Upper lobe of left lung (tissue), 4 donors: ENCODE results near the gene NPHP1.

Experiments used
- EP300 ChIP-seq, 4 donors: sonication (generic); formaldehyde crosslinking; IDR thresholded peaks; one replicate each; pipeline ENCODE4 v1.5.1; 2017; ENCODE audit warnings: antibody characterized with exemption in 4 of 4, control low read depth in 2 of 4
- POLR2A ChIP-seq, 4 donors: fragments of 450-650 bp; IDR thresholded peaks; one replicate each; pipeline ENCODE4 v1.5.1; 2016 to 2017; ENCODE audit warnings: antibody characterized with exemption in 4 of 4, mild to moderate bottlenecking in 2 of 4
- TF ChIP-seq, protein P1 (sequence below), 6 experiments: fragments of 450-650 bp in 4 of 6; fragments of 200-600 bp in 2 of 6; sonication (generic) in 2 of 6; IDR thresholded peaks; one replicate each; pipeline ENCODE4 v1.5.1; 2016 to 2019; ENCODE audit warnings: antibody characterized with exemption in 6 of 6

DNA sequence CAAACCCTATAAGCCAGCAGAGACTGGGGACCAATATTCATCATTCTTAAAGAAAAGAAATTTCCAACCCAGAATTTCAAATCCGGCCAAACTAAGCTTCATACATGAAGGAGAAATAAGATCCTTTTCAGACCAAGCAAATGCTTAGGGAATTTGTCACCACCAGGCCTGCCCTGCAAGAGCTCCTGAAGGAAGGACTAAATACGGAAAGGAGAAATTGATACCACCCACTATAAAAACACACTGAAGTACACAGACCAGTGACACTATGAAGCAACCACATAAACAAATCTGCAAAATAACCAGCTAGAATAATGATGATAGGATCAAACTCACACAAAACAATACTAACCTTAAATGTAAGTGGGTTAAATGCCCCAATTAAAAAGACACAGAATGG lies 22.4 kb downstream of the NPHP1 start:
- TF ChIP-seq EP300 (IDR thresholded peaks at IDR 0.05) (no peak), POLR2A (IDR thresholded peaks at IDR 0.05) (no peak)
- TF ChIP-seq, protein P1, sequence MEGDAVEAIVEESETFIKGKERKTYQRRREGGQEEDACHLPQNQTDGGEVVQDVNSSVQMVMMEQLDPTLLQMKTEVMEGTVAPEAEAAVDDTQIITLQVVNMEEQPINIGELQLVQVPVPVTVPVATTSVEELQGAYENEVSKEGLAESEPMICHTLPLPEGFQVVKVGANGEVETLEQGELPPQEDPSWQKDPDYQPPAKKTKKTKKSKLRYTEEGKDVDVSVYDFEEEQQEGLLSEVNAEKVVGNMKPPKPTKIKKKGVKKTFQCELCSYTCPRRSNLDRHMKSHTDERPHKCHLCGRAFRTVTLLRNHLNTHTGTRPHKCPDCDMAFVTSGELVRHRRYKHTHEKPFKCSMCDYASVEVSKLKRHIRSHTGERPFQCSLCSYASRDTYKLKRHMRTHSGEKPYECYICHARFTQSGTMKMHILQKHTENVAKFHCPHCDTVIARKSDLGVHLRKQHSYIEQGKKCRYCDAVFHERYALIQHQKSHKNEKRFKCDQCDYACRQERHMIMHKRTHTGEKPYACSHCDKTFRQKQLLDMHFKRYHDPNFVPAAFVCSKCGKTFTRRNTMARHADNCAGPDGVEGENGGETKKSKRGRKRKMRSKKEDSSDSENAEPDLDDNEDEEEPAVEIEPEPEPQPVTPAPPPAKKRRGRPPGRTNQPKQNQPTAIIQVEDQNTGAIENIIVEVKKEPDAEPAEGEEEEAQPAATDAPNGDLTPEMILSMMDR (IDR thresholded peaks at IDR 0.05), result no peak
